ENCODE data around the gene PDCD1LG2.
"Not testable (repeated sequence)": the region's sequence is repeated elsewhere in the genome, so short reads cannot be mapped to it uniquely, and the experiment has no call there.

Gene PDCD1LG2

GRCh38 chr9:5510360-5510931 lies at the start of gene PDCD1LG2:
TSS of gene PDCD1LG2 (plus strand) at chr9:5510531. CDS start at chr9:5522547, 12,016 bp downstream.
- no peak for DNase-seq (ENCODE audit: low spot score)

GRCh38 chr9:5464831-5465330 lies 45.5 kb upstream of the PDCD1LG2 start:
- not testable (repeated sequence) for DNase-seq (ENCODE audit: low spot score)

- no peak for DNase-seq (ENCODE audit: low spot score)
Measured at GRCh38 chr9:5466005-5466404, 44.3 kb upstream of the PDCD1LG2 start.

- DNase-seq (ENCODE audit: low spot score), result no peak
Measured at GRCh38 chr9:5466766-5467165, 43.6 kb upstream of the PDCD1LG2 start.

- DNase-seq (ENCODE audit: low spot score), result no peak
Measured at GRCh38 chr9:5468850-5469249, 41.5 kb upstream of the PDCD1LG2 start.

GRCh38 chr9:5470122-5470521 lies 40.2 kb upstream of the PDCD1LG2 start:
- DNase-seq (ENCODE audit: low spot score), result no peak

GRCh38 chr9:5470816-5471215 lies 39.5 kb upstream of the PDCD1LG2 start:
- no peak for DNase-seq (ENCODE audit: low spot score)

- not testable (repeated sequence) for DNase-seq (ENCODE audit: low spot score)
Measured at GRCh38 chr9:5475611-5476010, 34.7 kb upstream of the PDCD1LG2 start.

- no peak for DNase-seq (ENCODE audit: low spot score)
Measured at GRCh38 chr9:5478206-5478605, 32.1 kb upstream of the PDCD1LG2 start.

GRCh38 chr9:5479994-5480694 lies 30.2 kb upstream of the PDCD1LG2 start:
- no peak for DNase-seq (ENCODE audit: low spot score)

- no peak for DNase-seq (ENCODE audit: low spot score)
Measured at GRCh38 chr9:5480919-5481318, 29.4 kb upstream of the PDCD1LG2 start.

- no peak for DNase-seq (ENCODE audit: low spot score)
Measured at GRCh38 chr9:5481322-5482040, 28.9 kb upstream of the PDCD1LG2 start.

GRCh38 chr9:5482194-5482593 lies 28.1 kb upstream of the PDCD1LG2 start:
- no peak for DNase-seq (ENCODE audit: low spot score)

- no peak for DNase-seq (ENCODE audit: low spot score)
Measured at GRCh38 chr9:5483306-5483705, 27.0 kb upstream of the PDCD1LG2 start.

- DNase-seq (ENCODE audit: low spot score), result no peak
Measured at GRCh38 chr9:5485378-5486085, 24.8 kb upstream of the PDCD1LG2 start.

- no peak for DNase-seq (ENCODE audit: low spot score)
Measured at GRCh38 chr9:5486988-5487387, 23.3 kb upstream of the PDCD1LG2 start.

- no peak for DNase-seq (ENCODE audit: low spot score)
Measured at GRCh38 chr9:5488221-5489008, 21.9 kb upstream of the PDCD1LG2 start.

GRCh38 chr9:5489630-5490490 lies 20.5 kb upstream of the PDCD1LG2 start:
- DNase-seq (ENCODE audit: low spot score), result no peak

- no peak for DNase-seq (ENCODE audit: low spot score)
Measured at GRCh38 chr9:5492965-5493678, 17.2 kb upstream of the PDCD1LG2 start.
